A549 treated with AZD2906 at 1 μM for 4 hours (cell line): Measurements from ENCODE around the gene TIGD1. TPM values are rescaled to one million over a fixed set of nuclear protein-coding genes. Genes with fewer than 3 reads are reported as not detected.

Source experiments
- total RNA-seq: library from RNA; stranded (reverse); fragments of 200-300 nt; extraction: Qiagen RNA extraction; gene quantifications from 5 replicates; pipeline ENCODE4 v1.2.3, GENCODE V29; 2022

TIGD1 gene
- 3.9 to 4.6 TPM (median 4.3 TPM) in 5 replicates for total RNA-seq

DNA sequence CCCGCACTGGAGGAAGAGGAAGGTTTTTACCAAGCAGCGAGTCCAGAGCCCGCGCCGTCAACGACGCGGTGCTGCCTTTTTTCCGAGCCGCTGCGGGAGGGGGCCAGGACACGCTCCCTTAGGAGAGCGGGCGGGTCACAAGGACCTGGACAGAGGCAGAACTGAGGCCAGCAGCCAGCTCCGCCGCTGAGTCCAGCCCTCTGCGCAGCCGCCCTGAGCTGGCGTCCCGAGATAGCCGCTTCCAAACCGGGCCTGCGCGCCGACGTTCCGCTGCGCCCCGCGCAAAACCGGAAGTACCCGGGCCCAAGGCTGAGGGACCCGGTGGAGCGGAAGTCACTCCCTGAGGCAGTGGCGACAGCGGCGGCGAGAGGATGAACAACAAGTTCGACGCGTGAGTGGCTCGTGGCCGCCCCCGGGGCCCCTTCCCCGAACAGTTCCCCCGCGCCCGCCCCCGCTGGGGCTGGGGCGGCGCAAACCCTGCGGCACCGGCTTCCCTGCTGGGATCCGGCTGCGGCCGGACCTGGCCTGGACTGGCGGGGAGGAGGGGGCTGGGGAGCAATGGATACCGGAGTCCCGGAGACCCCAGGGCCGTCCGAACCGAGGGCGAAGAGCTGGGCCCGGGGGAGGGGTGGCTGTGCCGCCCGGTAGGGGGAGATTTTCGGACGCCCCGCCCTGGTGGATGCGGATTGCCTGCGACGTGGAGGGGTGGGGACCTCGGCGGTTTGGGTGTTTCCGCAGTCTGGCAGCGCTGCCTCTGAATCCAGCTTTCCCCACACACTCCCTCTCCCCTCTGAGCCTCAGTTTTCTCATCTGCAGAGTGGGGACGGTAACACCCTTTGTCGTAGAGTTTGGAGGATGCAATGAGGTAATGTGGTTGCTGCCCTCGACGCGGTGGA is at the start of gene TIGD1, which contains the start of gene EIF4E2:
TIGD1 (minus strand) TSS at position 204 of the 896 bp plus-strand sequence. CDS start 675 bp downstream, outside the sequence.
EIF4E2 (plus strand) TSS at position 336 of the 896 bp plus-strand sequence; CDS start at position 372, 36 bp downstream.

DNA sequence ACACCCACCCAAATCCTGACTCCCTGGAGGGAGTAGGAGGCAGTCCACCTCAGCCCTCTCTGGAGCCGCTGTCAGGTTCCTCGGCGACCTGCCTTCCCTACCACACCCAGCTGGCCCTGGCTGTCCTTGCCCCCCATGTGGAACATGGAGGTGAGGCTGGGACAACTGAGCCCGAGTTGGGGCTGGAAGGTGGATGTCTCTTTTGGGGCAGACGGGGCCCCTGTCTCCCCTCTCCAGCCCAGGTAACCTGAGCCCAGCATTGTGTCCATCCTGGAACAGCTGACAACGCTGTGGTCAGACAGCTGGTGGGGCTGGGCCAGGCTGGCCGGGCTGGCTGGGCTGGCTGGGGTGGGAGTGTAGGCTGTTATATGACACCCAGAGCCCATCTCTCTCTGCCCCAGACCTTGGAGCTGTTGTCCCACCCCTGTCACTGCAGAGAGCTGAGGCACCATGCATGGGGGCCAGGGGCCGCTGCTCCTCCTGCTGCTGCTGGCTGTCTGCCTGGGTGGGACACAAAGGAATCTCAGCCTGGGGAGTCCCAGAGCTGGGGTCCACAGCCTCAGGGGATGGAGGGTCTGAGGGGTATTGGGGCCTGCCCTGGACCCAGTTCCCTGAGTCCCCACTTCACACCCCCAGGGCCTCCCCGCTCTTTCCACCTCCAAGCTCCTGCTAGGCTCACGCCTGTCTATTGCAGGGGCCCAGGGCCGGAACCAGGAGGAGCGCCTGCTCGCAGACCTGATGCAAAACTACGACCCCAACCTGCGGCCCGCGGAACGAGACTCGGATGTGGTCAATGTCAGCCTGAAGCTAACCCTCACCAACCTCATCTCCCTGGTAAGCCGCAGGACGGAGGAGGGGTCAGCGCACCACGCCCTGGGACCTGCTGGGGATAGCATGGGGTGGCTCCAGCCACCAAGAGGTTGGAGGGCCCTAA is 10.8 kb downstream of the TIGD1 start, which contains the start of gene CHRNG:
CHRNG (plus strand) TSS at position 395 of the 934 bp plus-strand sequence; CDS start at position 451, 56 bp downstream.

DNA sequence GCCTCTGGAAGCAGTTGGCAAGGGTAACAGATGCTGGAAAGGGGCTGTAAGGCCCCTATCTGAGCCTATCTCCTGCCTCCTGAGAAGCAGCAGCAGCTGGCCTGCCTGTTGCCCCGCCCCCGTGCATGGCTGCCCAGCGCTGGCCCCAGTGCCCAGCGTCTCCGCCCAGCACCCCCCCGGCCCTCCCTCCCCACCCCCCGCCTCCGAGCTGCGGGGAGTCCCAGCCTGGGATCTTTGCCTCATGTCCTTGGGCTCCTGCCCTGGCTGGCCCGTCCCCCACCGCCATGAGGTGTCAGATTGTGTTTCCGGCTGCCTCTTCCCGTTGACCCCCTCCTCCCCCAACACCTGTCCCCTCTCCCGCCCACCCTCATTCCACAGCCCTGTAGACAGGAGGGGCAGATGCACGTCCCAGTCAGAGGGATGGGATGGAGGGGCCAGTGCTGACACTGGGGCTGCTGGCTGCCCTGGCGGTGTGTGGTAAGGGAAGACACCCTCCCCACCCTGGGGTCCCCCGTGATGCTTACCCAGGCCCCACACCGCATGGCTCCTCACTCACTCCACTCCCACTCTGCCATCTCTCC is 24.5 kb downstream of the TIGD1 start, which contains the start of gene CHRND:
CHRND (plus strand) TSS at position 370 of the 581 bp plus-strand sequence; CDS start at position 426, 56 bp downstream.

DNA sequence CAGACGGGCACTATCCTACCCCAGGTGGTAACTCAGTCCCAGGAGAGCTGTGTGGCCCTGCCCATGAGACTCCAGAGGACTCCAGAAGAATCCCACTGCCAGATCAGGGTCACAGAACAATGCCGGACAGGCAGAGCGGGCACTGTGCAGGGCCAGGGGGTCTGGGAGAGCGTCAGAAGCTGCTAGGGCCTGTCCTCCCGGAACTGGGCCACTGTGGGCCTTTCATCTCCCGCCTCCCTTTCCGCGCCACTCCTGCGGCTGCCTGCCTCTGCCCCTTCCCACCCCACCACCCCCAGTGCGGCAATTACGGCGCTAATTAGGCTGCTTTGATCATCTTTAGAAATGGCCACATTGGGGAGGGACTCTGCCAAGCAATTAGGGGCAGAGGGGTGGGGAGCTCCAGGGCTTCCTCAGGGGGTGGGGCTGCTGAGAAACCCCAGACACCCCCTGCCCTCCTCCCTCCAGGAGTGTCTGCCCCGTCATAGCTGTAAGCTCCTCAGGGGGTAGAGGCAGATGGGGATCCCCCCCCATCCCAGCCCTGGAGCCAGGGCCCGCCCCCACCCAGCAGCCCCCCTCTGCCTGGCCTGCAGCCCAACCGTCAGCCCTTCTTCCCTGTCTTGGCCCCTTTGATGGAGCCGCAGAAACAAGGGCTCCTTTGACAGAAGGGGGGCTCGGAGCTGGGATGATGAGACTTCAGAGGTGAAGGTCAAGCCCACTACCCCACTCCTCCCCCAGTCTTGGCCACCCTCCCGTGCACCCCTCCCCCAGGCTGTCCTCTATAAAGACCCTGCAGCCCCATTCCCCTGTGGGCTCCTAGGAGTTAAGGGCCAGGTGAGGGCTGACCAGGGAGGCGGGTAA is 30.5 kb downstream of the TIGD1 start, which contains the start of gene PRSS56:
PRSS56 (plus strand) TSS at position 808 of the 858 bp plus-strand sequence. CDS start 211 bp downstream, outside the sequence.

Other genes starting within 250 kb of the TIGD1 start
- gene ALPP, start 171.8 kb downstream of the TIGD1 start, total RNA-seq: 16.1 to 18.1 TPM (median 16.2 TPM) in 5 replicates
- gene ALPG, start 143.7 kb downstream of the TIGD1 start, total RNA-seq: 0.33 to 0.55 TPM (median 0.50 TPM) in 5 replicates
- gene ALPI, start 94.4 kb downstream of the TIGD1 start, total RNA-seq: 0.05 TPM in 1 of 5 replicates, not detected in the others
- gene ECEL1, start 62.7 kb downstream of the TIGD1 start, total RNA-seq: 0.15 to 0.25 TPM (median 0.23 TPM) in 5 replicates
- 0.06 to 0.17 TPM (median 0.09 TPM) in 5 replicates for gene PRSS56, start 30.2 kb downstream of the TIGD1 start, total RNA-seq
- gene CHRND, start 24.4 kb downstream of the TIGD1 start, total RNA-seq: not detected in 5 replicates
- not detected in 5 replicates for gene CHRNG, start 10.9 kb downstream of the TIGD1 start, total RNA-seq
- gene EIF4E2, start 132 bp upstream of the TIGD1 start, total RNA-seq: 83.5 to 210 TPM (median 86.1 TPM) in 5 replicates
- gene EFHD1, start 83.0 kb upstream of the TIGD1 start, total RNA-seq: 3.5 to 5.3 TPM (median 4.2 TPM) in 5 replicates
- gene GIGYF2, start 146.8 kb upstream of the TIGD1 start, total RNA-seq: 22.6 to 29.0 TPM (median 26.3 TPM) in 5 replicates
- not detected in 5 replicates for gene KCNJ13, start 226.0 kb upstream of the TIGD1 start, total RNA-seq